ENCODE data around the gene MSH2.
A peak's percentile ranks its signal among the peaks of the same experiment; 100 is the strongest.

Gene MSH2

GRCh38 chr2:47509821-47510385 lies 106.9 kb downstream of the MSH2 start:
- H3K4me3 ChIP-seq (ENCODE audit: low read depth, low read length, poor library complexity, severe bottlenecking) = no peak overlapping the region
- H3K27ac ChIP-seq (ENCODE audit: low read depth, low read length, poor library complexity, severe bottlenecking) = peak overlapping the region; percentile 20
- H3K79me2 ChIP-seq (ENCODE audit: insufficient read depth, low read length) = no peaks in the 10 kb centered on the region
- no peaks in the 10 kb centered on the region for H4K20me1 ChIP-seq (ENCODE audit: insufficient read depth, low read length)
- no peaks in the 10 kb centered on the region for H3K9me2 ChIP-seq (ENCODE audit: low read depth, low read length)
- no peak overlapping the region for H2AFZ ChIP-seq (ENCODE audit: low read length)
- H3K27me3 ChIP-seq (ENCODE audit: insufficient read depth, low read length) = no peaks in the 10 kb centered on the region
- H3K36me3 ChIP-seq (ENCODE audit: insufficient read depth, low read length) = peaks cover 5% of the 10 kb centered on the region
- H3K4me1 ChIP-seq (ENCODE audit: insufficient read depth, low read length, severe bottlenecking) = peaks cover 17% of the 10 kb centered on the region
- TF ChIP-seq CTCF (IDR thresholded peaks at IDR 0.05; ENCODE audit: low read length) (no peak), EZH2 (IDR thresholded peaks at IDR 0.05; ENCODE audit: borderline replicate concordance, low read length) (no peak)
- no peaks in the 10 kb centered on the region; the same call in 1 of the 2 replicates for H3F3A ChIP-seq (ENCODE audit: insufficient read depth, low read length)
- H3K9me3 ChIP-seq (ENCODE audit: low read length) = peaks cover 13% of the 10 kb centered on the region
- no peak overlapping the region for H3K4me2 ChIP-seq (ENCODE audit: low read length)
- H3K9ac ChIP-seq (ENCODE audit: low read length) = no peak overlapping the region

- TF ChIP-seq CTCF (IDR thresholded peaks at IDR 0.05; ENCODE audit: low read length) = peak; percentile 40; the same call in 1 of the 2 replicates
- no peak for TF ChIP-seq EZH2 (IDR thresholded peaks at IDR 0.05; ENCODE audit: borderline replicate concordance, low read length)
- Histone ChIP-seq H3K4me2 (ENCODE audit: low read length) (no peak overlapping the region), H3K36me3 (ENCODE audit: insufficient read depth, low read length) (no peaks in the 10 kb centered on the region), H3K27ac (ENCODE audit: low read depth, low read length, poor library complexity, severe bottlenecking) (peak overlapping the region; percentile 35), H3K9me2 (ENCODE audit: low read depth, low read length) (no peaks in the 10 kb centered on the region), H3F3A (ENCODE audit: insufficient read depth, low read length) (no peaks in the 10 kb centered on the region; the same call in 1 of the 2 replicates), H3K9ac (ENCODE audit: low read length) (no peak overlapping the region), H3K4me3 (ENCODE audit: low read depth, low read length, poor library complexity, severe bottlenecking) (no peak overlapping the region), H3K27me3 (ENCODE audit: insufficient read depth, low read length) (no peaks in the 10 kb centered on the region), H3K9me3 (ENCODE audit: low read length) (peaks cover 5% of the 10 kb centered on the region; the same call in 1 of the 2 replicates), H2AFZ (ENCODE audit: low read length) (no peak overlapping the region), H3K79me2 (ENCODE audit: insufficient read depth, low read length) (no peaks in the 10 kb centered on the region), H3K4me1 (ENCODE audit: insufficient read depth, low read length, severe bottlenecking) (peaks cover 17% of the 10 kb centered on the region), H4K20me1 (ENCODE audit: insufficient read depth, low read length) (no peaks in the 10 kb centered on the region)
Observed at GRCh38 chr2:47510745-47511144, 107.8 kb downstream of the MSH2 start.

GRCh38 chr2:47512581-47513083 lies 109.7 kb downstream of the MSH2 start:
- Histone ChIP-seq H3K9me3 (ENCODE audit: low read length) (no peaks in the 10 kb centered on the region), H3F3A (ENCODE audit: insufficient read depth, low read length) (no peaks in the 10 kb centered on the region; the same call in 1 of the 2 replicates), H3K36me3 (ENCODE audit: insufficient read depth, low read length) (peaks cover 2% of the 10 kb centered on the region; the same call in 1 of the 2 replicates), H3K4me1 (ENCODE audit: insufficient read depth, low read length, severe bottlenecking) (peaks cover 17% of the 10 kb centered on the region), H2AFZ (ENCODE audit: low read length) (no peak overlapping the region), H3K79me2 (ENCODE audit: insufficient read depth, low read length) (no peaks in the 10 kb centered on the region), H4K20me1 (ENCODE audit: insufficient read depth, low read length) (no peaks in the 10 kb centered on the region), H3K27me3 (ENCODE audit: insufficient read depth, low read length) (no peaks in the 10 kb centered on the region), H3K4me3 (ENCODE audit: low read depth, low read length, poor library complexity, severe bottlenecking) (no peak overlapping the region), H3K9me2 (ENCODE audit: low read depth, low read length) (no peaks in the 10 kb centered on the region), H3K9ac (ENCODE audit: low read length) (no peak overlapping the region), H3K4me2 (ENCODE audit: low read length) (no peak overlapping the region), H3K27ac (ENCODE audit: low read depth, low read length, poor library complexity, severe bottlenecking) (peak overlapping the region; percentile 7)
- no peak for TF ChIP-seq CTCF (IDR thresholded peaks at IDR 0.05; ENCODE audit: low read length)
- no peak for TF ChIP-seq EZH2 (IDR thresholded peaks at IDR 0.05; ENCODE audit: borderline replicate concordance, low read length)

Data from OCI-LY1 (cell line).